Testis (tissue), 2 donors: ENCODE results near the gene CDH9.

Experiments used
- CTCF ChIP-seq, 3 experiments: fragments of 450-650 bp in 2 of 3; fragments of 200-600 bp in 1 of 3; sonication (generic) in 1 of 3; IDR thresholded peaks; one replicate each; pipeline ENCODE4 v1.5.1; 2016 to 2019; ENCODE audit warnings: antibody characterized with exemption in 3 of 3, mild to moderate bottlenecking in 2 of 3, moderate library complexity in 1 of 3
- POLR2A ChIP-seq: fragments of 450-650 bp; IDR thresholded peaks from one replicate; pipeline ENCODE4 v1.6.1; 2017; ENCODE audit warnings: antibody characterized with exemption, mild to moderate bottlenecking, moderate library complexity

GRCh38 chr5:27083449-27084415 is 45.3 kb upstream of the CDH9 start:
- no peak for TF ChIP-seq CTCF (IDR thresholded peaks at IDR 0.05)
- TF ChIP-seq POLR2A = no peak
